ENCODE data around the gene SLC38A9. TPM values are rescaled to one million over a fixed set of nuclear protein-coding genes. Genes with fewer than 3 reads are reported as not detected.

The SLC38A9 gene
- total RNA-seq, 1 experiment from 2014 or later: 27.0 TPM

DNA sequence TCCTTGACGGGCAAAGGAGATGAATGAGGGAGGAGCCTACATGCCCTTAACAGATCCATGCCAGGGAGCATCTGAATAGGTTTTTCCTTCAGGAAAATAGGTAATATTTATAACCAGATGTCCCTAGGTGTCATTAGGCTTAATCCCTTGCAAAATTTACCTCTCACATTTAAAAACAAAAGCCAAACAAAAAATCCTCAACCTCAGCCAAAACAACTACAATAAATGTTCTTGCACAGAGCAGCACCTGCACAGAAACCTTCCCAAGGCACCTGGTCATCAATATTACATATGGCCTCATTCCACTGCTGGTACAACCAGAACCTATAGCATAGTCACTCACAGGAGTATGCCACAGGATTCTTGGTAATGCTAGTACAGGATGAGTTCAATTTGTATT is 30.1 kb downstream of the SLC38A9 start:
- POLR2A ChIA-PET: no interaction called here
- Mint-ChIP-seq H3K27me3 (ENCODE audit: low read depth) (no peaks in the 10 kb centered on the region), H3K9me3 (no peaks in the 10 kb centered on the region), H3K4me1 (peaks cover 6% of the 10 kb centered on the region), H3K4me3 (no peak overlapping the region), H3K27ac (no peak overlapping the region), H3K36me3 (no peaks in the 10 kb centered on the region)
- ATAC-seq (no peak), DNase-seq (ENCODE audit: low spot score) (no peak)
- TF ChIP-seq, protein P1, sequence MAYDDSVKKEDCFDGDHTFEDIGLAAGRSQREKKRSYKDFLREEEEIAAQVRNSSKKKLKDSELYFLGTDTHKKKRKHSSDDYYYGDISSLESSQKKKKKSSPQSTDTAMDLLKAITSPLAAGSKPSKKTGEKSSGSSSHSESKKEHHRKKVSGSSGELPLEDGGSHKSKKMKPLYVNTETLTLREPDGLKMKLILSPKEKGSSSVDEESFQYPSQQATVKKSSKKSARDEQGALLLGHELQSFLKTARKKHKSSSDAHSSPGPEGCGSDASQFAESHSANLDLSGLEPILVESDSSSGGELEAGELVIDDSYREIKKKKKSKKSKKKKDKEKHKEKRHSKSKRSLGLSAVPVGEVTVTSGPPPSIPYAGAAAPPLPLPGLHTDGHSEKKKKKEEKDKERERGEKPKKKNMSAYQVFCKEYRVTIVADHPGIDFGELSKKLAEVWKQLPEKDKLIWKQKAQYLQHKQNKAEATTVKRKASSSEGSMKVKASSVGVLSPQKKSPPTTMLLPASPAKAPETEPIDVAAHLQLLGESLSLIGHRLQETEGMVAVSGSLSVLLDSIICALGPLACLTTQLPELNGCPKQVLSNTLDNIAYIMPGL (CRISPR knock-in tag; IDR thresholded peaks at IDR 0.05): no peak
- TF ChIP-seq FOXP1 (CRISPR knock-in tag; IDR thresholded peaks at IDR 0.05; ENCODE audit: borderline replicate concordance): no peak
- TF ChIP-seq MYBL2 (CRISPR knock-in tag; IDR thresholded peaks at IDR 0.05): no peak
- TF ChIP-seq, protein P2, sequence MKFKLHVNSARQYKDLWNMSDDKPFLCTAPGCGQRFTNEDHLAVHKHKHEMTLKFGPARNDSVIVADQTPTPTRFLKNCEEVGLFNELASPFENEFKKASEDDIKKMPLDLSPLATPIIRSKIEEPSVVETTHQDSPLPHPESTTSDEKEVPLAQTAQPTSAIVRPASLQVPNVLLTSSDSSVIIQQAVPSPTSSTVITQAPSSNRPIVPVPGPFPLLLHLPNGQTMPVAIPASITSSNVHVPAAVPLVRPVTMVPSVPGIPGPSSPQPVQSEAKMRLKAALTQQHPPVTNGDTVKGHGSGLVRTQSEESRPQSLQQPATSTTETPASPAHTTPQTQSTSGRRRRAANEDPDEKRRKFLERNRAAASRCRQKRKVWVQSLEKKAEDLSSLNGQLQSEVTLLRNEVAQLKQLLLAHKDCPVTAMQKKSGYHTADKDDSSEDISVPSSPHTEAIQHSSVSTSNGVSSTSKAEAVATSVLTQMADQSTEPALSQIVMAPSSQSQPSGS (CRISPR knock-in tag; IDR thresholded peaks at IDR 0.05; ENCODE audit: borderline replicate concordance, low read depth): no peak
- TF ChIP-seq ESRRA (CRISPR knock-in tag; IDR thresholded peaks at IDR 0.05; ENCODE audit: borderline replicate concordance): no peak
- no peak for TF ChIP-seq ZNF219 (CRISPR knock-in tag; IDR thresholded peaks at IDR 0.05; ENCODE audit: borderline replicate concordance)
- no peak for TF ChIP-seq ZMAT4 (CRISPR knock-in tag; IDR thresholded peaks at IDR 0.05)
- no peak for TF ChIP-seq JAZF1 (CRISPR knock-in tag; IDR thresholded peaks at IDR 0.05)
- TF ChIP-seq, protein P3, sequence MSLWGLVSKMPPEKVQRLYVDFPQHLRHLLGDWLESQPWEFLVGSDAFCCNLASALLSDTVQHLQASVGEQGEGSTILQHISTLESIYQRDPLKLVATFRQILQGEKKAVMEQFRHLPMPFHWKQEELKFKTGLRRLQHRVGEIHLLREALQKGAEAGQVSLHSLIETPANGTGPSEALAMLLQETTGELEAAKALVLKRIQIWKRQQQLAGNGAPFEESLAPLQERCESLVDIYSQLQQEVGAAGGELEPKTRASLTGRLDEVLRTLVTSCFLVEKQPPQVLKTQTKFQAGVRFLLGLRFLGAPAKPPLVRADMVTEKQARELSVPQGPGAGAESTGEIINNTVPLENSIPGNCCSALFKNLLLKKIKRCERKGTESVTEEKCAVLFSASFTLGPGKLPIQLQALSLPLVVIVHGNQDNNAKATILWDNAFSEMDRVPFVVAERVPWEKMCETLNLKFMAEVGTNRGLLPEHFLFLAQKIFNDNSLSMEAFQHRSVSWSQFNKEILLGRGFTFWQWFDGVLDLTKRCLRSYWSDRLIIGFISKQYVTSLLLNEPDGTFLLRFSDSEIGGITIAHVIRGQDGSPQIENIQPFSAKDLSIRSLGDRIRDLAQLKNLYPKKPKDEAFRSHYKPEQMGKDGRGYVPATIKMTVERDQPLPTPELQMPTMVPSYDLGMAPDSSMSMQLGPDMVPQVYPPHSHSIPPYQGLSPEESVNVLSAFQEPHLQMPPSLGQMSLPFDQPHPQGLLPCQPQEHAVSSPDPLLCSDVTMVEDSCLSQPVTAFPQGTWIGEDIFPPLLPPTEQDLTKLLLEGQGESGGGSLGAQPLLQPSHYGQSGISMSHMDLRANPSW (CRISPR knock-in tag; conservative IDR thresholded peaks at IDR 0.05; ENCODE audit: low read depth): no peak
- TF ChIP-seq, protein P4, sequence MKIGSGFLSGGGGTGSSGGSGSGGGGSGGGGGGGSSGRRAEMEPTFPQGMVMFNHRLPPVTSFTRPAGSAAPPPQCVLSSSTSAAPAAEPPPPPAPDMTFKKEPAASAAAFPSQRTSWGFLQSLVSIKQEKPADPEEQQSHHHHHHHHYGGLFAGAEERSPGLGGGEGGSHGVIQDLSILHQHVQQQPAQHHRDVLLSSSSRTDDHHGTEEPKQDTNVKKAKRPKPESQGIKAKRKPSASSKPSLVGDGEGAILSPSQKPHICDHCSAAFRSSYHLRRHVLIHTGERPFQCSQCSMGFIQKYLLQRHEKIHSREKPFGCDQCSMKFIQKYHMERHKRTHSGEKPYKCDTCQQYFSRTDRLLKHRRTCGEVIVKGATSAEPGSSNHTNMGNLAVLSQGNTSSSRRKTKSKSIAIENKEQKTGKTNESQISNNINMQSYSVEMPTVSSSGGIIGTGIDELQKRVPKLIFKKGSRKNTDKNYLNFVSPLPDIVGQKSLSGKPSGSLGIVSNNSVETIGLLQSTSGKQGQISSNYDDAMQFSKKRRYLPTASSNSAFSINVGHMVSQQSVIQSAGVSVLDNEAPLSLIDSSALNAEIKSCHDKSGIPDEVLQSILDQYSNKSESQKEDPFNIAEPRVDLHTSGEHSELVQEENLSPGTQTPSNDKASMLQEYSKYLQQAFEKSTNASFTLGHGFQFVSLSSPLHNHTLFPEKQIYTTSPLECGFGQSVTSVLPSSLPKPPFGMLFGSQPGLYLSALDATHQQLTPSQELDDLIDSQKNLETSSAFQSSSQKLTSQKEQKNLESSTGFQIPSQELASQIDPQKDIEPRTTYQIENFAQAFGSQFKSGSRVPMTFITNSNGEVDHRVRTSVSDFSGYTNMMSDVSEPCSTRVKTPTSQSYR (CRISPR knock-in tag; IDR thresholded peaks at IDR 0.05): no peak
- no peak for TF ChIP-seq GRHL2 (CRISPR knock-in tag; IDR thresholded peaks at IDR 0.05; ENCODE audit: insufficient replicate concordance, severe bottlenecking)
- TF ChIP-seq, protein P5, sequence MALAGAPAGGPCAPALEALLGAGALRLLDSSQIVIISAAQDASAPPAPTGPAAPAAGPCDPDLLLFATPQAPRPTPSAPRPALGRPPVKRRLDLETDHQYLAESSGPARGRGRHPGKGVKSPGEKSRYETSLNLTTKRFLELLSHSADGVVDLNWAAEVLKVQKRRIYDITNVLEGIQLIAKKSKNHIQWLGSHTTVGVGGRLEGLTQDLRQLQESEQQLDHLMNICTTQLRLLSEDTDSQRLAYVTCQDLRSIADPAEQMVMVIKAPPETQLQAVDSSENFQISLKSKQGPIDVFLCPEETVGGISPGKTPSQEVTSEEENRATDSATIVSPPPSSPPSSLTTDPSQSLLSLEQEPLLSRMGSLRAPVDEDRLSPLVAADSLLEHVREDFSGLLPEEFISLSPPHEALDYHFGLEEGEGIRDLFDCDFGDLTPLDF (CRISPR knock-in tag; IDR thresholded peaks at IDR 0.05): no peak
- no peak for TF ChIP-seq ZNF317 (CRISPR knock-in tag; IDR thresholded peaks at IDR 0.05; ENCODE audit: borderline replicate concordance, low read depth)
- no peak for TF ChIP-seq ZNF396 (CRISPR knock-in tag; IDR thresholded peaks at IDR 0.05; ENCODE audit: borderline replicate concordance)
- TF ChIP-seq SOX15 (CRISPR knock-in tag; IDR thresholded peaks at IDR 0.05): no peak
- TF ChIP-seq SMAD3 (CRISPR knock-in tag; IDR thresholded peaks at IDR 0.05; ENCODE audit: borderline replicate concordance): no peak
- TF ChIP-seq OVOL2 (CRISPR knock-in tag; IDR thresholded peaks at IDR 0.05; ENCODE audit: borderline replicate concordance): no peak
- TF ChIP-seq, protein P6, sequence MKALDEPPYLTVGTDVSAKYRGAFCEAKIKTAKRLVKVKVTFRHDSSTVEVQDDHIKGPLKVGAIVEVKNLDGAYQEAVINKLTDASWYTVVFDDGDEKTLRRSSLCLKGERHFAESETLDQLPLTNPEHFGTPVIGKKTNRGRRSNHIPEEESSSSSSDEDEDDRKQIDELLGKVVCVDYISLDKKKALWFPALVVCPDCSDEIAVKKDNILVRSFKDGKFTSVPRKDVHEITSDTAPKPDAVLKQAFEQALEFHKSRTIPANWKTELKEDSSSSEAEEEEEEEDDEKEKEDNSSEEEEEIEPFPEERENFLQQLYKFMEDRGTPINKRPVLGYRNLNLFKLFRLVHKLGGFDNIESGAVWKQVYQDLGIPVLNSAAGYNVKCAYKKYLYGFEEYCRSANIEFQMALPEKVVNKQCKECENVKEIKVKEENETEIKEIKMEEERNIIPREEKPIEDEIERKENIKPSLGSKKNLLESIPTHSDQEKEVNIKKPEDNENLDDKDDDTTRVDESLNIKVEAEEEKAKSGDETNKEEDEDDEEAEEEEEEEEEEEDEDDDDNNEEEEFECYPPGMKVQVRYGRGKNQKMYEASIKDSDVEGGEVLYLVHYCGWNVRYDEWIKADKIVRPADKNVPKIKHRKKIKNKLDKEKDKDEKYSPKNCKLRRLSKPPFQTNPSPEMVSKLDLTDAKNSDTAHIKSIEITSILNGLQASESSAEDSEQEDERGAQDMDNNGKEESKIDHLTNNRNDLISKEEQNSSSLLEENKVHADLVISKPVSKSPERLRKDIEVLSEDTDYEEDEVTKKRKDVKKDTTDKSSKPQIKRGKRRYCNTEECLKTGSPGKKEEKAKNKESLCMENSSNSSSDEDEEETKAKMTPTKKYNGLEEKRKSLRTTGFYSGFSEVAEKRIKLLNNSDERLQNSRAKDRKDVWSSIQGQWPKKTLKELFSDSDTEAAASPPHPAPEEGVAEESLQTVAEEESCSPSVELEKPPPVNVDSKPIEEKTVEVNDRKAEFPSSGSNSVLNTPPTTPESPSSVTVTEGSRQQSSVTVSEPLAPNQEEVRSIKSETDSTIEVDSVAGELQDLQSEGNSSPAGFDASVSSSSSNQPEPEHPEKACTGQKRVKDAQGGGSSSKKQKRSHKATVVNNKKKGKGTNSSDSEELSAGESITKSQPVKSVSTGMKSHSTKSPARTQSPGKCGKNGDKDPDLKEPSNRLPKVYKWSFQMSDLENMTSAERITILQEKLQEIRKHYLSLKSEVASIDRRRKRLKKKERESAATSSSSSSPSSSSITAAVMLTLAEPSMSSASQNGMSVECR (CRISPR knock-in tag; IDR thresholded peaks at IDR 0.05; ENCODE audit: borderline replicate concordance): no peak
- no peak for TF ChIP-seq USF2 (CRISPR knock-in tag; IDR thresholded peaks at IDR 0.05)
- TF ChIP-seq, protein P7, sequence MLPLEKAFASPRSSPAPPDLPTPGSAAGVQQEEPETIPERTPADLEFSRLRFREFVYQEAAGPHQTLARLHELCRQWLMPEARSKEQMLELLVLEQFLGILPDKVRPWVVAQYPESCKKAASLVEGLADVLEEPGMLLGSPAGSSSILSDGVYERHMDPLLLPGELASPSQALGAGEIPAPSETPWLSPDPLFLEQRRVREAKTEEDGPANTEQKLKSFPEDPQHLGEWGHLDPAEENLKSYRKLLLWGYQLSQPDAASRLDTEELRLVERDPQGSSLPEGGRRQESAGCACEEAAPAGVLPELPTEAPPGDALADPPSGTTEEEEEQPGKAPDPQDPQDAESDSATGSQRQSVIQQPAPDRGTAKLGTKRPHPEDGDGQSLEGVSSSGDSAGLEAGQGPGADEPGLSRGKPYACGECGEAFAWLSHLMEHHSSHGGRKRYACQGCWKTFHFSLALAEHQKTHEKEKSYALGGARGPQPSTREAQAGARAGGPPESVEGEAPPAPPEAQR (CRISPR knock-in tag; IDR thresholded peaks at IDR 0.05): no peak
- CTCF ChIA-PET: no interaction called here

Measured in WTC11 (cell line).